ENCODE data around the gene GPR137B. TPM values are rescaled to one million over a fixed set of nuclear protein-coding genes. Genes with fewer than 3 reads are reported as not detected.

Gene GPR137B
- total RNA-seq, 6 experiments from 2014 or later, result 4.3 to 22.2 (median 7.6) TPM

- no peaks in the 10 kb centered on the region for H3K4me1 ChIP-seq
- no peaks in the 10 kb centered on the region for H3K36me3 ChIP-seq
- no peaks in the 10 kb centered on the region for H3K27me3 ChIP-seq
- intact Hi-C loops (cut with DNase I), result no loop called here
- H3K4me3 ChIP-seq, result no peak overlapping the region
- DNase-seq, result no peak
- no peaks in the 10 kb centered on the region for H3K9me3 ChIP-seq
- ATAC-seq, result no peak
- H3K27ac ChIP-seq, result no peak overlapping the region
- 54% methylated on average over 5 of the region's 5 CpGs for WGBS (ENCODE audit: insufficient coverage, low coverage, low lambda C conversion rate, missing lambda C conversion rate)
- TF ChIP-seq POLR2A (IDR thresholded peaks at IDR 0.05) (no peak), CTCF (IDR thresholded peaks at IDR 0.05) (no peak)
Measured at GRCh38 chr1:236132420-236133046, 9.8 kb upstream of the GPR137B start.

- H3K9me3 ChIP-seq, result no peaks in the 10 kb centered on the region
- 73% methylated on average over 5 of the region's 7 CpGs for WGBS (ENCODE audit: insufficient coverage, low coverage, low lambda C conversion rate, missing lambda C conversion rate)
- H3K4me3 ChIP-seq, result no peak overlapping the region
- no peak overlapping the region for H3K27ac ChIP-seq
- ATAC-seq (no peak), DNase-seq (no peak)
- intact Hi-C loops (cut with DNase I), result no loop called here
- no peaks in the 10 kb centered on the region for H3K4me1 ChIP-seq
- no peak for TF ChIP-seq POLR2A (IDR thresholded peaks at IDR 0.05)
- TF ChIP-seq CTCF (IDR thresholded peaks at IDR 0.05), result no peak
- no peaks in the 10 kb centered on the region for H3K36me3 ChIP-seq
- no peaks in the 10 kb centered on the region for H3K27me3 ChIP-seq
Measured at GRCh38 chr1:236133339-236133738, 9.0 kb upstream of the GPR137B start.

- H3K27ac ChIP-seq, result no peak overlapping the region
- H3K27me3 ChIP-seq, result no peaks in the 10 kb centered on the region
- WGBS (ENCODE audit: insufficient coverage, low coverage, low lambda C conversion rate, missing lambda C conversion rate), result 86% methylated on average over 1 of the region's 1 CpG
- no peaks in the 10 kb centered on the region for H3K9me3 ChIP-seq
- intact Hi-C loops (cut with DNase I), result no loop called here
- ATAC-seq (no peak), DNase-seq (no peak)
- TF ChIP-seq POLR2A (IDR thresholded peaks at IDR 0.05), result no peak
- TF ChIP-seq CTCF (IDR thresholded peaks at IDR 0.05), result no peak
- H3K36me3 ChIP-seq, result no peaks in the 10 kb centered on the region
- no peak overlapping the region for H3K4me3 ChIP-seq
- H3K4me1 ChIP-seq, result no peaks in the 10 kb centered on the region
Measured at GRCh38 chr1:236133802-236134201, 8.5 kb upstream of the GPR137B start.

GRCh38 chr1:236137285-236137852 is 5.0 kb upstream of the GPR137B start:
- Histone ChIP-seq H3K27me3 (no peaks in the 10 kb centered on the region), H3K27ac (no peak overlapping the region), H3K4me3 (no peak overlapping the region), H3K9me3 (no peaks in the 10 kb centered on the region), H3K4me1 (peaks cover 0 to 9% (median 0%) of the 10 kb centered on the region in 4 donors), H3K36me3 (no peaks in the 10 kb centered on the region)
- TF ChIP-seq POLR2A (IDR thresholded peaks at IDR 0.05), result no peak
- no peak for TF ChIP-seq CTCF (IDR thresholded peaks at IDR 0.05)
- no peak for DNase-seq
- ATAC-seq, result no peak
- intact Hi-C loops (cut with DNase I), result no loop called here
- 64% methylated on average over 3 of the region's 4 CpGs for WGBS (ENCODE audit: insufficient coverage, low coverage, low lambda C conversion rate, missing lambda C conversion rate)

All from right lobe of liver (tissue), 6 donors.